CD8-positive, alpha-beta memory T cell (primary cell): Measurements from ENCODE around the gene SSH2. TPM values are rescaled to one million over a fixed set of nuclear protein-coding genes. Genes with fewer than 3 reads are reported as not detected.
"Not testable (repeated sequence)": the region's sequence is repeated elsewhere in the genome, so short reads cannot be mapped to it uniquely, and the experiment has no call there.

Source experiments
- CTCF ChIA-PET: fragments of 350-600 bp; sonication (Branson Sonifier 250); formaldehyde crosslinking; loops from one replicate; lab custom pipeline; 2021; ENCODE audit warnings: antibody characterized with exemption; lab: Charles Lee
- POLR2A ChIA-PET: fragments of 350-600 bp; sonication (Branson Sonifier 250); formaldehyde crosslinking; loops from one replicate; lab custom pipeline; 2021; ENCODE audit warnings: antibody characterized with exemption; lab: Charles Lee
- DNase-seq, 5 donors: peaks; one replicate each; pipeline versions ENCODE4 v3.0.0 to v3.0.0-alpha.2; 2020 to 2022; ENCODE audit warnings: mixed read lengths in 1 of 5
- H3K27ac ChIP-seq: one replicate; pipeline ENCODE4 v1.7.0; 2013; ENCODE audit warnings: low read depth, mild to moderate bottlenecking, low read length, moderate library complexity
- H3K27me3 ChIP-seq: 2 replicates; pipeline ENCODE4 v1.7.0; 2013; ENCODE audit warnings: low read length, mild to moderate bottlenecking; ENCODE audit not compliant: insufficient read depth, poor library complexity, severe bottlenecking
- H3K36me3 ChIP-seq: 2 replicates; pipeline ENCODE4 v1.7.0; 2013; ENCODE audit warnings: mild to moderate bottlenecking, low read length, moderate library complexity; ENCODE audit not compliant: insufficient read depth
- H3K4me1 ChIP-seq: 2 replicates; pipeline ENCODE4 v1.7.0; 2013; ENCODE audit warnings: mild to moderate bottlenecking, low read length, moderate library complexity; ENCODE audit not compliant: insufficient read depth
- H3K4me3 ChIP-seq: 2 replicates; pipeline ENCODE4 v1.7.0; 2013; ENCODE audit warnings: mild to moderate bottlenecking, low read length
- H3K9me3 ChIP-seq: 2 replicates; pipeline ENCODE4 v1.7.0; 2013; ENCODE audit warnings: mild to moderate bottlenecking, low read length
- H3K27ac Mint-ChIP-seq, 8 donors: one replicate each; pipeline ENCODE4 v1.8.0; 2020 to 2021; ENCODE audit warnings: mixed read lengths in 8 of 8, mild to moderate bottlenecking in 6 of 8, inconsistent platforms in 3 of 8, moderate library complexity in 3 of 8
- H3K27me3 Mint-ChIP-seq, 2 donors: one replicate each; pipeline ENCODE4 v1.8.0; 2020 to 2021; ENCODE audit warnings: mixed read lengths in 2 of 2, mild to moderate bottlenecking in 1 of 2, moderate library complexity in 1 of 2
- H3K36me3 Mint-ChIP-seq, 3 donors: one replicate each; pipeline ENCODE4 v1.8.0; 2020 to 2021; ENCODE audit warnings: mixed read lengths in 3 of 3, inconsistent platforms in 1 of 3, mild to moderate bottlenecking in 1 of 3
- H3K4me1 Mint-ChIP-seq, 3 donors: one replicate each; pipeline ENCODE4 v1.8.0; 2020 to 2021; ENCODE audit warnings: mixed read lengths in 3 of 3, inconsistent platforms in 1 of 3, mild to moderate bottlenecking in 1 of 3
- H3K4me3 Mint-ChIP-seq, 7 donors: one replicate each; pipeline ENCODE4 v1.8.0; 2020 to 2021; ENCODE audit warnings: mixed read lengths in 7 of 7, mild to moderate bottlenecking in 6 of 7, moderate library complexity in 4 of 7, inconsistent platforms in 2 of 7
- H3K9me3 Mint-ChIP-seq, 5 donors: one replicate each; pipeline ENCODE4 v1.8.0; 2020 to 2022; ENCODE audit warnings: mixed read lengths in 5 of 5, mild to moderate bottlenecking in 3 of 5, moderate library complexity in 2 of 5, inconsistent platforms in 1 of 5
- polyA plus RNA-seq: library from polyadenylated mRNA; unstranded; fragments of 300-500 nt; fragmentation: Illumina TruSeq; gene quantifications from one replicate; pipeline ENCODE4 v1.2.3, GENCODE V29; 2021
- total RNA-seq, 2 experiments: library from RNA; stranded (reverse); gene quantifications; one replicate each; pipeline ENCODE4 v1.2.3, GENCODE V29; 2021

SSH2 gene
- total and polyA plus RNA-seq, 3 experiments from 2014 or later, result 28.1 to 35.9 (median 32.1) TPM

DNA sequence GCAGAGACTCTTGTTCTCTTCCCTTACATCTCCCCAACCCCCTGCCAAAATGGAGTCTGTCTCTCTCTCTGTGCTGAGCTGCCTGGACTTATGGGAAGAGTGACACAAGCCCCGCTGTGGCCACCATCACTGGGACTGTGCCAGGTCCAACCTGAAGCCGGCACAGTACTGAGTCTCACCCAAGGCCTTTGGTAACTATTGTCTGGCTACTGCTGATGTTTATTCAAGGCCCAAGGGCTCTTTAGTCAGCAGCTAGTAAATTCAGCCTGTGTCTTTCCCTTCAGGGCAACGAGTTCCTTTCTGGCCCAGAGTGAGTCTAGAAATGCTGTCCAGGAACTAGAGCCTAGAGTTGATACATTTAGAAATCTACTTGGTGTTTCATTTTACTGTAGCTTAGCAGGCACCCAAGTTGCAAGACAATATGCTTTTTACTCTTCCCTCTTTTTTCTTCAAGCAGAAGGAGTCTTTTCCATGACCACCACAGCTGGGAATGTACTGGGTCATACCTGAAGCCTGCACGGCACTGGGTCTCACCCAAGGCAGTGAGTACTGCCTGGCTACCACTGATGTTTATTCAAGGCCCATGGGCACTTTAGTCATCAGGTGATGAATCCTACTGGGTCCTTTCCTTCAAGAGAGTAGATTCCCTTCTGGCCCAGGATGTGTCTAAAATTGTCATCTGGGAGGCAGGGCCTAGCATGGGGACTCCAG lies 29.1 kb upstream of the SSH2 start:
- ChIA-PET CTCF (no interaction called here), POLR2A (no interaction called here)
- Histone ChIP-seq H3K27me3 (no peaks in the 10 kb centered on the region), H3K27ac (no peak overlapping the region), H3K36me3 (no peaks in the 10 kb centered on the region), H3K9me3 (no peaks in the 10 kb centered on the region), H3K4me3 (no peak overlapping the region), H3K4me1 (no peaks in the 10 kb centered on the region)
- Mint-ChIP-seq H3K9me3 (peaks cover 0 to 3% (median 2%) of the 10 kb centered on the region in 5 donors), H3K36me3 (peaks cover 0 to 19% (median 2%) of the 10 kb centered on the region in 3 donors), H3K27me3 (peaks cover 0 to 6% of the 10 kb centered on the region in 2 donors), H3K4me1 (no peaks in the 10 kb centered on the region), H3K27ac (no peak overlapping the region), H3K4me3 (no peak overlapping the region)
- DNase-seq, result no peak

- DNase-seq, H3K9me3 Mint-ChIP-seq, H3K27me3 ChIP-seq, H3K27ac ChIP-seq, H3K9me3 ChIP-seq, H3K4me3 Mint-ChIP-seq, CTCF ChIA-PET, H3K36me3 ChIP-seq, POLR2A ChIA-PET, H3K4me1 ChIP-seq, H3K4me3 ChIP-seq, H3K4me1 Mint-ChIP-seq, H3K27me3 Mint-ChIP-seq: not testable (repeated sequence)
- Mint-ChIP-seq H3K36me3 (peaks cover 0 to 22% (median 2%) of the 10 kb centered on the region in 3 donors), H3K27ac (peak overlapping the region in 1 of 8 donors; percentile 3)
These were observed 27.5 kb upstream of the SSH2 start for GRCh38 chr17:29957488-29957887.

DNA sequence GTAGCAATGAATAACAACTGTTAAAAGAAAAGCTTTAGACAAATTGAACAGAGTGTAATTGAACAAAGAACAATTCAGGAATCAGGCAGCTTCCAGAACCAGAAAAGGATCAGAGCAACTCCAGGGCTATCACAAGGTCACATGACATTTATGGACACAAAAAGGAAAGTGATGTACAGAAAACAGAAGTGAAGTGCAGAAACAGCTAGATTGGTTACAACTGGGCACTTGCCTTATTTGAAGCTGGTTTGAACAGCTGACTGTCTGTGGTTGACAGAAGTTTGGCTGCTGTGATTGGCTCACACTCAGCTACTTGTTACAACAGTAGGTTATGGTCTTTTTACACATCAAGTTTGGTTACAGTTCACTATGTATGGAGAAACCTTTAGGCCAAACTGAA lies 26.2 kb upstream of the SSH2 start:
- Mint-ChIP-seq H3K4me1 (no peaks in the 10 kb centered on the region), H3K27ac (no peak overlapping the region), H3K27me3 (peaks cover 0 to 4% of the 10 kb centered on the region in 2 donors), H3K9me3 (peaks cover 0 to 7% (median 2%) of the 10 kb centered on the region in 5 donors), H3K36me3 (peaks cover 0 to 22% (median 2%) of the 10 kb centered on the region in 3 donors), H3K4me3 (no peak overlapping the region)
- CTCF ChIA-PET, result interaction anchor here (1.0 to 1.3 kb wide), 2 partner anchors 106 to 149 kb away, joined by 3 to 5 read pairs; no protein-coding TSS in a partner anchor
- Histone ChIP-seq H3K9me3 (no peaks in the 10 kb centered on the region), H3K36me3 (no peaks in the 10 kb centered on the region), H3K27me3 (no peaks in the 10 kb centered on the region), H3K27ac (no peak overlapping the region), H3K4me1 (no peaks in the 10 kb centered on the region), H3K4me3 (no peak overlapping the region)
- DNase-seq, result no peak
- POLR2A ChIA-PET, result no interaction called here

GRCh38 chr17:29954405-29954804 lies 24.4 kb upstream of the SSH2 start:
- ChIA-PET CTCF (interaction anchor here (1.1 to 2.9 kb wide), 2 partner anchors 23 to 147 kb away, joined by 3 to 8 read pairs; no protein-coding TSS in a partner anchor), POLR2A (no interaction called here)
- Histone ChIP-seq H3K4me3 (no peak overlapping the region), H3K36me3 (no peaks in the 10 kb centered on the region), H3K27ac (no peak overlapping the region), H3K4me1 (no peaks in the 10 kb centered on the region), H3K27me3 (no peaks in the 10 kb centered on the region), H3K9me3 (no peaks in the 10 kb centered on the region)
- peaks cover 0 to 4% of the 10 kb centered on the region in 2 donors for H3K27me3 Mint-ChIP-seq
- H3K36me3 Mint-ChIP-seq, result peaks cover 0 to 22% (median 2%) of the 10 kb centered on the region in 3 donors
- peaks cover 0 to 7% (median 2%) of the 10 kb centered on the region in 5 donors for H3K9me3 Mint-ChIP-seq
- no peak for DNase-seq
- no peaks in the 10 kb centered on the region for H3K4me1 Mint-ChIP-seq
- no peak overlapping the region for H3K4me3 Mint-ChIP-seq
- H3K27ac Mint-ChIP-seq, result peak overlapping the region in 1 of 8 donors; percentile 26

DNA sequence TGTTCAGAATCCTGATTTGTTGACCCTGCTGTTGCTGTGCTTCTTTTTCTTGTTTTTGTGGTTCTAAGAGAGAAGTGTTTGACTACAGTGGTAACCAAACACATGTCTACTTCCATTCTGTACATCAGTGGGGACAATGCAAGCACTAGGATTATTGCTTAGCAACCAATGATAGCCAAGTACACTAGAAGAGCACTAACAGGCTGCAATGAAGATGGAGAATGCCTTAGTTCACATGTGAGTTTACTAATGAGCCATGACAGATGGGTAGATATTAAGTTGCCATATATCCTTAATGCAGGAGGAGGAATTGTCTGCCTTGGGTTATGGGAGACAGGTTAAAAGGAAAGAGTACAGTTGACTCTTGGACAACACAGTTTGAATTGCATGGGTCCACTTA lies 19.7 kb upstream of the SSH2 start:
- peaks cover 2 to 3% of the 10 kb centered on the region in 2 donors for H3K27me3 Mint-ChIP-seq

GRCh38 chr17:29948448-29949215 lies 18.6 kb upstream of the SSH2 start:
- H3K4me1 Mint-ChIP-seq, result no peaks in the 10 kb centered on the region
- no peak overlapping the region for H3K4me3 ChIP-seq
- POLR2A ChIA-PET, result no interaction called here

More for the DNA sequence above, 19.7 kb upstream of the SSH2 start:
- H3K4me3 ChIP-seq, result no peak overlapping the region
- DNase-seq, result no peak
- Mint-ChIP-seq H3K27ac (no peak overlapping the region), H3K36me3 (peaks cover 0 to 5% (median 0%) of the 10 kb centered on the region in 3 donors), H3K4me1 (no peaks in the 10 kb centered on the region), H3K9me3 (peaks cover 0 to 6% (median 0%) of the 10 kb centered on the region in 5 donors), H3K4me3 (no peak overlapping the region)
- no peak overlapping the region for H3K27ac ChIP-seq
- H3K27me3 ChIP-seq, result no peaks in the 10 kb centered on the region
- H3K9me3 ChIP-seq, result no peaks in the 10 kb centered on the region
- H3K4me1 ChIP-seq, result no peaks in the 10 kb centered on the region
- ChIA-PET POLR2A (no interaction called here), CTCF (no interaction called here)
- no peaks in the 10 kb centered on the region for H3K36me3 ChIP-seq

DNA sequence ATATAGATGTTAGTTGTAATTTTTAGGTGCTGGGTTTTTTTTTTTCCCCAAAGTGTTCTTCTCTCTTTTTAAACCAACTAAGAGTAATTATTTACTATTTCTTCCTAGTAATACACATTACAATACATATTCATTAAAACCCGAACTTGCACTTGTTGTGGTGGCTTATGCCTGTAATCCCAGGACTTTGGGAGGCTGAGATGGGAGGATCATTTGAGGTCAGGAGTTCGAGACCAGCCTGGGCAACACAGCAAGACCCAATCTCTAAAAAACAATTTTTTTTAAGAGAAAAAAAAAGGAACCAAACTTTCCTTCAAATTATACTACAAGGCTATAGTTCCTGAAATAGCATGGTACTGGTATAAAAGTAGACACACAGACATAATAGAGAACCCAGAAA lies 15.3 kb upstream of the SSH2 start:
- Histone ChIP-seq H3K4me1 (no peaks in the 10 kb centered on the region), H3K4me3 (no peak overlapping the region), H3K9me3 (no peaks in the 10 kb centered on the region), H3K27me3 (no peaks in the 10 kb centered on the region), H3K27ac (no peak overlapping the region), H3K36me3 (no peaks in the 10 kb centered on the region)
- no peak for DNase-seq
- Mint-ChIP-seq H3K36me3 (no peaks in the 10 kb centered on the region), H3K4me1 (no peaks in the 10 kb centered on the region), H3K27ac (no peak overlapping the region), H3K27me3 (peaks cover 2 to 3% of the 10 kb centered on the region in 2 donors), H3K9me3 (no peaks in the 10 kb centered on the region), H3K4me3 (no peak overlapping the region)
- POLR2A ChIA-PET, result interaction anchor here (0.6 kb wide), 1 partner anchor 790 kb away, joined by 3 read pairs; no protein-coding TSS in a partner anchor
- CTCF ChIA-PET, result no interaction called here

More at GRCh38 chr17:29948448-29949215, 18.6 kb upstream of the SSH2 start:
- Mint-ChIP-seq H3K36me3 (peaks cover 0 to 3% (median 0%) of the 10 kb centered on the region in 3 donors), H3K27ac (no peak overlapping the region), H3K9me3 (peaks cover 0 to 3% (median 0%) of the 10 kb centered on the region in 5 donors), H3K4me3 (no peak overlapping the region), H3K27me3 (peaks cover 2 to 3% of the 10 kb centered on the region in 2 donors)
- H3K27ac ChIP-seq, result no peak overlapping the region
- CTCF ChIA-PET, result no interaction called here
- no peak for DNase-seq
- H3K4me1 ChIP-seq, result no peaks in the 10 kb centered on the region
- H3K27me3 ChIP-seq, result no peaks in the 10 kb centered on the region
- no peaks in the 10 kb centered on the region for H3K9me3 ChIP-seq
- H3K36me3 ChIP-seq, result no peaks in the 10 kb centered on the region

DNA sequence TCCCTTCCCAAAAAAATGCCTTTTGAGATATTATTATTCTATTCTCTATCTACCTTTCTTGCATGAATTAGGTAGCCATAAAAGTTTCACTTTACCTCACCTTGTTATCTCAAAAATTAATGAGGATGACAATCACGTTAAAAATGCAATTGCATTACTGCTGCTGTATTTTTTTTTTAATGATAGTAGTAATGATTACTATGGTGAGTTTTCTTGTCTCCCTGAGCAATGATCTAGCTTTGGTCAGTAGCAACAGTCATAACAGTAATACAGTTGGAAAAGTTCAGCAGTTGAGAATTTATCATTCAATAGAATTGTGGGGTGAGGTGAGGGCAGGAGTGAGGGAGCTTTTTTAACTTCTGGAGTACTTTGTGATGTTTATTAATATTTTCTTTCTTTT lies 11.3 kb upstream of the SSH2 start, which contains the start of gene EFCAB5:
TSS of gene EFCAB5 (plus strand) at position 301 of the 400 bp plus-strand sequence. CDS start 163 bp downstream, outside the sequence.
- Histone ChIP-seq H3K4me3 (no peak within 1 kb of the TSS), H3K36me3 (no peaks in the 10 kb centered on the region), H3K27ac (no peak within 1 kb of the TSS), H3K27me3 (no peaks in the 10 kb centered on the region), H3K9me3 (no peaks in the 10 kb centered on the region), H3K4me1 (no peaks in the 10 kb centered on the region)
- Mint-ChIP-seq H3K27ac (no peak within 1 kb of the TSS), H3K36me3 (no peaks in the 10 kb centered on the region), H3K9me3 (no peaks in the 10 kb centered on the region), H3K4me1 (no peaks in the 10 kb centered on the region), H3K4me3 (no peak within 1 kb of the TSS), H3K27me3 (peaks cover 0 to 3% of the 10 kb centered on the region in 2 donors)
- CTCF ChIA-PET, result interaction anchor here (1.3 to 3.8 kb wide), 2 partner anchors 10 to 134 kb away, joined by 3 to 25 read pairs; partner anchors contain the start of gene SSH2
- DNase-seq, result no peak
- POLR2A ChIA-PET, result no interaction called here
